GM12801 (cell line): ENCODE measurements around the gene ERG28.

ENCODE experiments used
- TF ChIP-seq, protein P1 (sequence below): IDR thresholded peaks from one replicate; pipeline ENCODE4 v1.5.1; 2011; ENCODE audit warnings: control low read depth; ENCODE audit not compliant: insufficient read length; ENCODE audit errors: extremely low read depth

Gene ERG28

DNA sequence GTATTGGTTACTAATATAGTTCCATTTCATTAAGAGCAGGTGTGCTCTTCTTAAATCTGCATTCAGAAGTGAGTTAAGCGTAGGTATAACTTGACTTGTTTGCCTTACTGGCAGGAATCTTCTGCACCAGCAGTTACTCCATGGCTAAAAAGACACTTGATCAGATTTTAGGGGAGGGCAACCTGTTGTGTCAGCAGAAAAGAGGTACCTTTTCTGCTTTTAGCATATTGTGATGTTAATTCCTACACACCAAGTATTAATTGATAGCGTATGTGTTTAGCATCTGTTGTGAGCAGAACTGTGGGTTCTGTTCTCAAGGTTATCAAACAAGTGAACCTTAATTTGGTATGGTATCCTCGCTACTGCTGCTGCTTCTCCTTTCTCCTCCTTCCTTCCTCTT lies 38.7 kb upstream of the ERG28 start:
- TF ChIP-seq, protein P1, sequence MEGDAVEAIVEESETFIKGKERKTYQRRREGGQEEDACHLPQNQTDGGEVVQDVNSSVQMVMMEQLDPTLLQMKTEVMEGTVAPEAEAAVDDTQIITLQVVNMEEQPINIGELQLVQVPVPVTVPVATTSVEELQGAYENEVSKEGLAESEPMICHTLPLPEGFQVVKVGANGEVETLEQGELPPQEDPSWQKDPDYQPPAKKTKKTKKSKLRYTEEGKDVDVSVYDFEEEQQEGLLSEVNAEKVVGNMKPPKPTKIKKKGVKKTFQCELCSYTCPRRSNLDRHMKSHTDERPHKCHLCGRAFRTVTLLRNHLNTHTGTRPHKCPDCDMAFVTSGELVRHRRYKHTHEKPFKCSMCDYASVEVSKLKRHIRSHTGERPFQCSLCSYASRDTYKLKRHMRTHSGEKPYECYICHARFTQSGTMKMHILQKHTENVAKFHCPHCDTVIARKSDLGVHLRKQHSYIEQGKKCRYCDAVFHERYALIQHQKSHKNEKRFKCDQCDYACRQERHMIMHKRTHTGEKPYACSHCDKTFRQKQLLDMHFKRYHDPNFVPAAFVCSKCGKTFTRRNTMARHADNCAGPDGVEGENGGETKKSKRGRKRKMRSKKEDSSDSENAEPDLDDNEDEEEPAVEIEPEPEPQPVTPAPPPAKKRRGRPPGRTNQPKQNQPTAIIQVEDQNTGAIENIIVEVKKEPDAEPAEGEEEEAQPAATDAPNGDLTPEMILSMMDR, result no peak

DNA sequence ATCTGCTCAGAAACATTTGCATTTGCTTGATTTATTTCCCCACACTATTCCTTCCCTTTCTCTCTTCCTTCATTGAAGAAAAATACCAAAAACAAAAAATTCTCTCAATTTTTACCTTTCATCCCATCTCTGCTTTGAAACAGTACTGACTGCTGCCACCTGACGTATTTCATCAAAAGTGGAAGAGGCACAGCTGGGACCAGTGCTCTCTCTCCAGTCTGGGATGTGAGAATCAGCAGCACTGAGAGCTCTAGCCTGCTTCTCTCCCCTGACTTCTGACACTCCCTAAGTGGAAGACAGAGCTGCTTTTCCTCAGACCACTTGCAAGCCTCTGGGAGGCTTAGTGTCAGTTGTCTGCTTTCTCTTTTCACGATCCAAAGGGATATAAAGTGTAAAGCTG lies 37.2 kb upstream of the ERG28 start:
- TF ChIP-seq, protein P1, result no peak

DNA sequence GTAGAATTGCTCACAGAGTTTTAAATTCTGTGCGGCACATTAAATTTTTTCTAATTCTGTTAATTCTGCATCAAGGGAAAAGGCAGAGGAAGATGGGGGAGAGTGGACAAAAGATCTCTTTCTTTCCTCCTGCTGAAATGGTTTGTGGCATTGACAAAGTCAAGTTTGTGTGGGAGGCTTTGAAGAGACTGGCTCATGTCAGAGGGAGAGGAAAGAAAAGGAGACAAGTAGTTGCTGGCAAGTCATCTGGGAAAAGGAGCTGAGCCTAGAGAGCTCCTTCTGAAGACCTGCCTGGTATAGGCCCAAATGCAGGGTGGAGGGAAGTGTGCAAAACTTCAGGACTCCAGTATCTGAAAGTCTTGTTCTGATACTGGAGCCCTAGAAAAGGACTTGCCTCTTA lies 36.7 kb upstream of the ERG28 start:
- TF ChIP-seq, protein P1, result no peak

DNA sequence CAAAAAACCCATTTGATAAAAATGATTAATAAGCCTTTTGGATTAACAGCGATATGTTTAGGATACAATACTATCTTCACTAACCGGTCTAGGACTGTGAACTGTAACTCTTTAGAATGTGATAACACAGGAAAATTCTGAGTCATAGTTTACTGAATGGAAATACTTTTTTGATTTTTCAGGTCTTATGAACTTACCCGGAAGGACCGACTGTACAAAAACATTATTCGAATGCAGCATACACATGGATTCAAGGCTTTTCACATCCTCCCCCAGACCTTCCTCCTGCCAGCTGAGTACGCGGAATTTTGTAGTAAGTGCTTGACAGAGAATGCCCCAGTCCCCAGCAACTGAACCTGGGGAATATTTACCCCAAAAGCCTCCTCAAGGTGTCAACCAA lies 29.3 kb upstream of the ERG28 start:
- TF ChIP-seq, protein P1, result no peak

DNA sequence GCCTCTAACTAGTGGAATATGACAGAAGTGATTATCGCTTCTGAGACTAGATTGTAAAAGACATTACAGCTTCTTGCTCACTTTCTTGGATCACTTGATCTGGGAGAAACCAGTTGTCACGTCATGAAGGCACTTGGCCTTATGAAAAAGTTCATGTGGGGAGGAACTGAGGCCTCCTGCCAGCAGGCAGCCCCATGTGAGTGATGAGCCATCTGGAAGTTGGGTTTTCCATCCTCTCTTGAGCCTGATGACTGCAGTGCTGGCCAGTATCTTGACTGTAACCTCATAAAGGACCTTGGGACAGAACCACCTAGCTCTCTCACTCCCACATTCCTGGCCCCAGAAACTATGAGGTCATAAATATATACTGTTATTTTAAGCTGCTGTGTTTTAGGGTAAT lies 28.3 kb upstream of the ERG28 start:
- TF ChIP-seq, protein P1, result no peak

DNA sequence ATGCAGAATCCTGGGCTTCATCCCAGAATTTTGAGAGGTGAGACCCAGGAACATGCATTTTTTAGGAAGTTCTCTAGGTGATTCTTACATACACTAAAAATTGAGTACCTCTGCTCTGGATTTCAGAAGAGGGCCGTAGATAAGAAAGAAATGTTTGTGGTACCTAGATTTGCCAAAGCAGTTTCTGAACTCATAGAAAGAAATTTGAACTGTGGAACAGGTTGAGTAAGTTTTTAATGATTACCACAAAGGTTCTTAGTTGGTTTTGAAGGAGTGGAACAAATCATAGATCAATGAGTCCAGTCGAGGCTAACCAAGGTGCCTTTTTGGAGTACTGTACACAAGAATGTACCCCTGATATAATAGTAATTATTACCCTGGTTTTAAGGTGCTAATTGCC lies 25.2 kb upstream of the ERG28 start:
- TF ChIP-seq, protein P1, result no peak

DNA sequence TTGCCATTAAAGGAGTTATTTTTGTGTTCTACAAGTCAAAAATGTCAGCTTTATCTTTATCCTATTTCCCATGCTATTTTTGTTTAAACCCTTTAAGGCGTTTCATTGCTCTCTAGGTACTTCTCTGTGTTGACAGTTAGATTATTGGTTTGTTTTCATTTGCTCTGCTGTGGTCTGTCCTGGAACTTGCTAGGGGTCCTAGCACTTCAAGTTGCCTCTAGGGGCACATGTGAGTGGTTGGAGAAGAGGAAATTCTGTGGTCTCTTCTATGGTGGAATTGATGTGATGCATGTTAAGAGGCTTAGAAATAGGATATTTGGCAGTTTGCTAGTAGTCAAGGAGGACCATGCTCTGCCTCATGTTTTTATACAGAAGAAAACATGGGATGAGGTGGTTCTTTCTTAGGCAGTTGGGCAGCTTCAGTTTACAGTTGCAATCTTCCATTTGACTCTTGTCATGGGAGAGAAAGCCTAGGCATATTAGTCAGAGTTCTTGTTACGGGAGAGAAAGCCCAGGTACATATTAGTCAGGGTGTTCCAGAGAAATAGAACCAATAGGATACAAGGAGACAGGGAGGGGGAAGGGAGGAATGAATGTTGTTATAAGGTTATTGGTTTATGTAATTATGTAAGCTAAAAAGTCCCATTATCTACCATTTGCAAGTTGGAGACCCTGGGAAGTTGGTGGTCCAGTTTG lies 14.7 kb upstream of the ERG28 start:
- TF ChIP-seq, protein P1, result no peak
